Astrocyte (in vitro differentiated cells and primary cell): ENCODE results near the gene MYZAP. TPM values are rescaled to one million over a fixed set of nuclear protein-coding genes. Genes with fewer than 3 reads are reported as not detected.

ENCODE experiments used
- DNase-seq: peaks from one replicate; pipeline ENCODE4 v3.0.0-alpha.2; 2010; ENCODE audit warnings: low read depth
- FAIRE-seq: peaks from 2 replicates; lab custom pipeline; 2011; peaks lifted over from hg19 to GRCh38; lab: Jason Lieb, UNC
- H2AFZ ChIP-seq: 2 replicates; pipeline ENCODE4 v1.6.0; 2012; ENCODE audit warnings: low read depth, low read length, inconsistent platforms
- H3K27ac ChIP-seq: 2 replicates; pipeline ENCODE4 v1.5.1; 2011; ENCODE audit warnings: low read depth, low read length, inconsistent platforms
- H3K27me3 ChIP-seq: 2 replicates; pipeline ENCODE4 v1.6.0; 2011; ENCODE audit warnings: low read length, inconsistent platforms; ENCODE audit not compliant: insufficient read depth
- H3K36me3 ChIP-seq: 2 replicates; pipeline ENCODE4 v1.5.1; 2011; ENCODE audit warnings: low read length, inconsistent platforms; ENCODE audit not compliant: insufficient read depth
- H3K4me1 ChIP-seq: 2 replicates; pipeline ENCODE4 v1.5.1; 2011; ENCODE audit warnings: low read length, inconsistent platforms; ENCODE audit not compliant: insufficient read depth
- H3K4me2 ChIP-seq: 2 replicates; pipeline ENCODE4 v1.6.0; 2012; ENCODE audit warnings: low read length, inconsistent platforms
- H3K4me3 ChIP-seq: 2 replicates; pipeline ENCODE4 v1.5.1; 2011; ENCODE audit warnings: low read depth, mild to moderate bottlenecking, low read length, inconsistent platforms; ENCODE audit not compliant: insufficient read depth
- H3K79me2 ChIP-seq: 2 replicates; pipeline ENCODE4 v1.6.0; 2012; ENCODE audit warnings: mild to moderate bottlenecking, low read length, inconsistent platforms; ENCODE audit not compliant: insufficient read depth
- H3K9ac ChIP-seq: 2 replicates; pipeline ENCODE4 v1.6.0; 2012; ENCODE audit warnings: mild to moderate bottlenecking, low read length, inconsistent platforms
- H3K9me3 ChIP-seq: 2 replicates; pipeline ENCODE4 v1.5.1; 2012; ENCODE audit warnings: low read depth, mild to moderate bottlenecking, low read length, inconsistent platforms; ENCODE audit not compliant: insufficient read depth
- H4K20me1 ChIP-seq: 2 replicates; pipeline ENCODE4 v1.6.0; 2012; ENCODE audit warnings: low read length, inconsistent platforms; ENCODE audit not compliant: insufficient read depth
- H3K27ac Mint-ChIP-seq: one replicate; pipeline ENCODE4 v1.8.0; 2021; ENCODE audit warnings: mild to moderate bottlenecking, mixed read lengths; ENCODE audit not compliant: unreplicated experiment
- H3K27me3 Mint-ChIP-seq: one replicate; pipeline ENCODE4 v1.8.0; 2021; ENCODE audit warnings: low read depth, mixed read lengths; ENCODE audit not compliant: unreplicated experiment
- H3K36me3 Mint-ChIP-seq: one replicate; pipeline ENCODE4 v1.8.0; 2021; ENCODE audit warnings: low read depth, mixed read lengths; ENCODE audit not compliant: unreplicated experiment
- H3K4me1 Mint-ChIP-seq: one replicate; pipeline ENCODE4 v1.8.0; 2021; ENCODE audit warnings: low read depth, mixed read lengths; ENCODE audit not compliant: unreplicated experiment
- H3K4me3 Mint-ChIP-seq: one replicate; pipeline ENCODE4 v1.8.0; 2021; ENCODE audit warnings: mild to moderate bottlenecking, moderate library complexity, mixed read lengths; ENCODE audit not compliant: unreplicated experiment
- H3K9me3 Mint-ChIP-seq: one replicate; pipeline ENCODE4 v1.8.0; 2021; ENCODE audit warnings: mild to moderate bottlenecking, mixed read lengths; ENCODE audit not compliant: unreplicated experiment
- CTCF ChIP-seq: IDR thresholded peaks from 2 replicates; pipeline ENCODE4 v1.5.1; 2011; ENCODE audit warnings: low read depth, mild to moderate bottlenecking, inconsistent platforms, low read length, moderate library complexity; ENCODE audit not compliant: insufficient read depth
- EZH2 ChIP-seq: IDR thresholded peaks from 2 replicates; pipeline ENCODE4 v1.6.1; 2012; ENCODE audit warnings: mild to moderate bottlenecking, low read length, inconsistent platforms; ENCODE audit not compliant: insufficient read depth
- total RNA-seq: library from RNA; stranded (reverse); gene quantifications from 2 replicates; pipeline ENCODE4 v1.2.1, GENCODE V29; 2021

Gene MYZAP
- total RNA-seq, 1 donor from 2014 or later: 0.41 TPM

GRCh38 chr15:57732526-57733331 is 141.0 kb downstream of the MYZAP start:
- FAIRE-seq (peak; percentile 55), DNase-seq (peak; percentile 35)
- TF ChIP-seq CTCF (peak; percentile 95), EZH2 (no peak)
- Histone ChIP-seq H3K4me3 (no peak overlapping the region), H3K4me1 (peaks cover 4% of the 10 kb centered on the region), H3K36me3 (no peaks in the 10 kb centered on the region), H4K20me1 (no peaks in the 10 kb centered on the region), H3K9ac (no peak overlapping the region), H3K79me2 (no peaks in the 10 kb centered on the region), H3K9me3 (no peaks in the 10 kb centered on the region), H2AFZ (no peak overlapping the region), H3K4me2 (peak overlapping the region; percentile 52), H3K27ac (no peak overlapping the region), H3K27me3 (no peaks in the 10 kb centered on the region)
- peaks cover 8% of the 10 kb centered on the region for H3K4me1 Mint-ChIP-seq
- H3K27me3 Mint-ChIP-seq: peaks cover 5% of the 10 kb centered on the region
- no peak overlapping the region for H3K4me3 Mint-ChIP-seq
- H3K9me3 Mint-ChIP-seq: peaks cover 4% of the 10 kb centered on the region
- H3K36me3 Mint-ChIP-seq: no peaks in the 10 kb centered on the region
- H3K27ac Mint-ChIP-seq: no peak overlapping the region

DNA sequence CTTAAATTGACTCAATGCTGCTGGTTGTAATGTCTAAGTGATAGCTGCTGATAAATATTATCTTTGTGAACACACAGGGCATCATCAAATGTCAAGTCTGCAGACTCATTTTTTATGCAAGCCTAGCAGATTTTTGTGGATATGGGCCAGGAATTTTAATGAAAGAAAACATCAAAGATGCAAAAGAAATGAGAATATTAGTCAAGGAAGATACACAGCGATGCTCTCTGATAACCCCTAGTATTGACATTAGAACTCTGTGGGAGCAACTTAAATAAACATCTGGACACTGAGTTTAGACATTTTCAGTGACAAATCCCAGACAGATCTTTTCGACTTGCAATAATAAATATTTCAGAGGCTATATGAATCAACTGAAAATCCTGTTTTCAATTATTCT is 143.2 kb downstream of the MYZAP start:
- Histone ChIP-seq H3K36me3 (no peaks in the 10 kb centered on the region), H3K27ac (no peak overlapping the region), H3K4me3 (no peak overlapping the region), H3K27me3 (no peaks in the 10 kb centered on the region), H2AFZ (no peak overlapping the region), H3K4me2 (no peak overlapping the region), H4K20me1 (no peaks in the 10 kb centered on the region), H3K9ac (no peak overlapping the region), H3K9me3 (no peaks in the 10 kb centered on the region), H3K4me1 (peaks cover 4% of the 10 kb centered on the region), H3K79me2 (no peaks in the 10 kb centered on the region)
- Mint-ChIP-seq H3K4me3 (no peak overlapping the region), H3K9me3 (peaks cover 6% of the 10 kb centered on the region), H3K4me1 (peaks cover 5% of the 10 kb centered on the region), H3K27ac (no peak overlapping the region), H3K36me3 (no peaks in the 10 kb centered on the region), H3K27me3 (no peaks in the 10 kb centered on the region)
- FAIRE-seq (no peak), DNase-seq (no peak)
- TF ChIP-seq CTCF: no peak
- TF ChIP-seq EZH2: no peak

Other genes starting within 250 kb of the MYZAP start
- gene CGNL1, start 215.4 kb upstream of the MYZAP start, total RNA-seq: 10.2 and 11.0 TPM in 2 replicates
- 61.4 and 71.5 TPM in 2 replicates for gene POLR2M, start 114.8 kb downstream of the MYZAP start, total RNA-seq